ENCODE results near the gene GDPD2.

GRCh38 chrX:70449457-70449966 lies 26.4 kb downstream of the GDPD2 start:
- TF ChIP-seq CTCF (IDR thresholded peaks at IDR 0.05) (no peak), REST (IDR thresholded peaks at IDR 0.05) (no peak), NR3C1 (IDR thresholded peaks at IDR 0.05) (no peak), SMC3 (IDR thresholded peaks at IDR 0.05) (no peak)

Data from A549 (cell line).